GM18508 (cell line): ENCODE data around the gene ATG14.
"Not testable (repeated sequence)": the region's sequence is repeated elsewhere in the genome, so short reads cannot be mapped to it uniquely, and the experiment has no call there.

ENCODE experiments used
- ATAC-seq: cut with Tn5 transposase; IDR thresholded peaks from one replicate; pipeline ENCODE4 v1.9.1; 2021; ENCODE audit warnings: moderate number of reproducible peaks; ENCODE audit not compliant: insufficient read depth, unreplicated experiment

Gene ATG14

DNA sequence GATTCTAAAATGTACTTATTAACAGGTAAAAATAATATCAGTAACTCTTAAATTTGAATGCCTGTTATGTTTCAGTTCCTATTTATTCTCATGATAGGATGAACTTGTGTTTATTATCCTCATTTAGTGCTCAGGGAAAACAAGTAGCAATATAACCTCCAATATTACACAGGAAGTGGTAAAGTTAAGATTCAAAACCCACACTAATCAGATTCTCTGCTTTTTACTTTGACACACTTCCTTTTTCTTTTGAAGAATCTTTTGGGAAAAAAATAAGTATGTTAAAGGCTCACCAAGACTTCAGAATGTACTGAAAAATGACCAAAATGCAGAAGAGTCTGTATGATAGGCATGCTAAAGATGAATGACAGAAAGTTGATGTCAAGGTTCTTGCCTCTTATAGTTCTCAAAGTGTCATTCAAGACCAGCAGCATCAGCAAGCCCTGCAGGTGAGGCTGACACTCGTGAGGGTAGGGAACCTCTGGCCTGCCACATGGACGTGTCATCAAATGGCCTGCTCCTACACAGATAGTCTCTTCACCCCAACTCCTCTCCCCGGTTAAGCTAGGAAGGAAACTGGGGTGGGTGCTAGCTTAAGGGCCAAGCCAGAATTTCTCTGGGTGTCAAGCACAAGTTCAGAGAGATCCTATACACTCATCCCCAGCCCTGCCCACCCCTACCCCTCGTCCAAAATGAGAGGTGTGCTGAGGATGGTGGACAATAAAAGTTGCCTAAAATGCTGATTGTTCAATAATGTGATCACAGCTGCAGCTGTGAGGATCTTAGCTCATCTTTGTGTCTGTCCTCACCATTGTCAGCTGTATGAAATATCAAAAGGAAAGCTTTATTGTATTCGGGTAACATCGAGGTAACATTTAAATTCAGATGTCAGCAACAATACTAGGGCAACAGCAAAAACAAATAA, 22.5 kb upstream of the ATG14 start:
- ATAC-seq = no peak

DNA sequence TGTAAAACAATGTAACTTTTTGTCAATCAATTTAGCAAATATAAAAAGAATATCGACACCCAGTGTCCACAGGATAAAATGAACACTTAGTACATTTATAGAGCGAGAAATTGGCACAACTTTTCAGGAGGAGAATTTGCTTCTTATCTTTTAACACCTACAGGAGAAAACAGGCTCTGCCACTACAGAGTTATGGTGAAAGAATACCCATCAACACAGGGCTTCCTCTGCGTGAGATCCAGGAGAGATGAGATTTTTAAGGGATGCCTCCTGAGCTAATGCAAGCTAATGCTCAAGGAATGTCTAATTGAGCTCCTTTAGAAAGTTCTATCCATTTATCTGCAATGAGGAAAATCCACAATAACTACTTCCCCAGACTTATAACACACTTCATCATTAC, 21.0 kb upstream of the ATG14 start:
- ATAC-seq = no peak

DNA sequence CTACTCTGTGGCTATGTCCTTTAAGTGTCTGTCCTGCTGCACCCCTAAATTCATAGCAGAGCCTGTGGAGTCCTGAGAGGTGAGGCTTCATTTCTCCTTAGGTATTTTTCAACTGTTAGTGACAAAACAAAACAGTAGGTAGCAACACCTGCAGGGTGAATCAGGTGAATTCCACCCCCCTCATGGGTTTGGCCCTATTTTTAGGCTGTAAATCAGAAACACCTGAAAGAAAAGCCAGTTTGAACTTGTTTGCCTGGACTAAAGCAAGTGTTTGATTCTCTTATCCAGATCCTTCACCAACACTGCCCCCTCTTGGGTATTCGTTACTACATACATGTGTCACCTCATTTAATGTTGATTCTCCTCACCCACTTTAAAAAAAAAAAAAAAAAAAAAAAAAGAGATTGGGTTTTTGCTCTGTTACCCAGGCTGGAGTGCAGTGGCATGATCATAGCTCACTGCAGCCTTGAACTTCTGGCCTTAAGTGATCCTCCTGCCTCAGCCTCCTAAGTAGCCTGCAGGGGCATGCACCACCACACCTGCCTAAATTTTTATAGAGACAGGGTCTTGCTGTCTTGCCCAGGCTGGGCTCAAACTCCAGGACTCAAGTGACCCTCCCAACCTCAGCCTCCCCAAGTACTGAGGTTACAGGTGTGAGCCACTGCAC, 18.5 kb upstream of the ATG14 start:
- ATAC-seq = no peak

DNA sequence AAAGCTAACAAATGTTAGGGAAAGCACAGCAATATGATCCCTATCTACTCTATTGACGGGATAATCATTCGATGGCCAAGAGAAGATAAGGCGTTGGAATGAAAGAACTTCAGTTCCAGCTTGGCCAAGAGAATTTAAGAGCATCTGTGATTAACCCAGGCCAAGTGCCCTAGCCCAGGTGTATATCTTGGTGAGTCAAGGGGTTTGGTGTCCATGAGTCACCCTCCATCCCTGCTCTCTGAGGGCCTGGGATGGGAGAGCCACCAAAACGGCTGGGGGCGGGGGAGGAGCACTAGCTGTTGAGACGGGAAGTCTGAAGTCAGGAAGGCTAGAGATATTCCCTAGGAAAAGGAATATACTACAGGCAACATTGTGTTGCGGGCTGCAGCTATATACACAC, 15.8 kb upstream of the ATG14 start:
- ATAC-seq = no peak

DNA sequence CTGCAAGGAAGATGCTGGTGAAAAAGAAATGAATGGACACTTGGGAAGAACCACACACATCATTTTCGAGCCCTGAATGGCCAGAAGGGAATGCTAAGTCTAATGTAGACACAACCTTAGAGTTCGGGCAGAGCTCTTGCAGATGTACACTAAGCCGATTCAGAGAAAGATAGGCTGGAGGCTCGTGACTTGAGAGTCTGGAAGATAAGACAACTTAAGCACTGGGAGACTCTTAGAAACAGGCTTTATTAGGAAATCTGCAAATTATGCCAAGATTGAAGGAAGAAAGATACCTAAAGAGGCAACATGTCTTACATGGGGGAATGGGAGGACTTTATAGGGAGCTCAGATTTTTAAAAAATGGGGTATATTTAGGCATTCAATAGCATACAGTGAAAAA, 15.3 kb upstream of the ATG14 start:
- ATAC-seq = no peak

DNA sequence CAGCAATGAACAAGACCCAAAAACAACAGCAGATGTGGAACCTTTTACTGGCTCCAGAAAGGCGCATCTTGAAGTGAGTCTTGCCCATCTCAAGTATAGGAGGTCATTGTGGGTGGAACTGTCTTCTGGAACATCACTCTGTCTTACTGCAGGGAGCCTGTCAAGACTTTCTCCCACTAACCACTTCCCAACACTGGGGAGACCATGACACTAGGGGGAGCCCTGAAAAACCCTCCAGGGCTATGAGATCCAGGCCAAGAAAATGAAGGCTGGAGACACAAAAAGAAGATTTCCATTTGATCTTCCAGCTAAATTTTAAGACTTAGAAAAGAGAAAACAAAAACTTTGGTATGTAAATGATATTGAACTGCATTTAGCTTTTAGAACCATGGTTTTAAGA, 13.5 kb upstream of the ATG14 start:
- no peak for ATAC-seq

DNA sequence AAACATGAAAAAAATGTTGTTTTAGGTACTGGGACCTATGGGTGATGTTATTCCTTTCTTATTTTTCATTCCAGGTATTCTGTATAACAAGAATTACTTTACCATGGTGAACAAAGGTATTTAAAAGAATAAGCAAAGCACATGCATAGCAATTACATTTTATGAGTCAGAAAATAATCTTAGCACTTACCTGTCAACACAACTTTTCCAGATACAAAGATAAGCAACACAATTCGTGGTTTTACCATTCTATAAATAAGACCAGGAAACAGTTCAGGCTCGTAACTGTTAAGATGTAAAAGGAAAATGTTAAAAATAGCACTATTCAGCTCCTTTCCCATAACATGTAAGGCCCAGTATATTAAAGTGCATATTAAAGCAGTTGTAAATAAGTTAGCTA, 12.3 kb upstream of the ATG14 start:
- ATAC-seq = no peak

DNA sequence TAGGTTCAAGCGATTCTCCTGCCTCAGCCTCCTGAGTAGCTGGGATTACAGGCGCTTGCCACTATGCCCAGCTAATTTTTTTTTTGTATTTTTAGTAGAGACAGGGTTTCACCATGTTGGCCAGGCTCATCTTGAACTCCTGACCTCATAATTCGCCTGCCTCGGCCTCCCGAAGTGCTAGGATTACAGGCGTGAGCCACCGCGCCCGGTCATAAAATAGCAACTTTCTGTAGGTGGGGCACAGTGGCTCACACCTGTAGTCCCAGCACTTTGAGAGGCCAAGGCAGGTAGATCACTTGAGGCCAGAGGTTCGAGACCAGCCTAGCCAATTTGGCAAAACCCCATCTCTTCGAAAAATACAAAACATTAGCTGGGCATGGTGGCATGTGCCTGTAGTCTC, 10.7 kb upstream of the ATG14 start:
- ATAC-seq = not testable (repeated sequence)

DNA sequence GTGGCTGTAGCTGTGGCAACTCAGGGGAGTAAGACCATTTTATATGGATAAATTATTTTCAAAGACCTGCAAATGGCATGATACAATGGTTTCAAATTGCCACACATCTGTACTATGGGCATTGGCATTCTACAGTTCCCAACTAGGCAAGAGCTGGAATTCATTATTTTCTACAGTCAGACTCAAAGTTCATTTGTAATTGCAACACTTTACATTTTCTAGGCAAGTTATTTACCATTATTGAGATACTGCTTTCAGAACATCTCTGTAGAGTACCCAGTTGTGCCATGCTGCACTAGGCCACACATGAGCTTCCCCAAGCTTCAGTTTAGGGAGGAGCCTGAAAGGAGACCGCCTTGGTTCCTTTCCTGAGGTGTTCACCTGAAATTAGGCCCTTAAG, 8.0 kb upstream of the ATG14 start:
- no peak for ATAC-seq

DNA sequence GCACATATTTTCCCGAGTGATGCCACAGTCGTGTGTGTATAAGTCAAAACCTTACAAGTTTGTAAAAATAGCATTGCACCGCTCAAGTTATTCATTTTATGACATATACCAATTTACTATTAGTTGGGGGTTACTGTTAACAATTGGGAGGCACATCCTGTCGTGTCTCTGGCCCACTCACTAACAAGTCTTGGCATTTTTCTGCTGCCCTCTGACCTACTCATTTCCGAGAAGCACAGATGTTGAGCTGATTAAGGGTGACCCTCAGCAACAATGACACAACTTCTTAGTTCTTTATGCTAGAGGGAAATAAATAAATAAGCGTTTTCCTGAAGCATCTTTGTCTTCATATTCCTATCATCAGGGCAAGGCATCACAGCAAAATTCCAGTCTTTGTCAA, 6.8 kb upstream of the ATG14 start:
- no peak for ATAC-seq

DNA sequence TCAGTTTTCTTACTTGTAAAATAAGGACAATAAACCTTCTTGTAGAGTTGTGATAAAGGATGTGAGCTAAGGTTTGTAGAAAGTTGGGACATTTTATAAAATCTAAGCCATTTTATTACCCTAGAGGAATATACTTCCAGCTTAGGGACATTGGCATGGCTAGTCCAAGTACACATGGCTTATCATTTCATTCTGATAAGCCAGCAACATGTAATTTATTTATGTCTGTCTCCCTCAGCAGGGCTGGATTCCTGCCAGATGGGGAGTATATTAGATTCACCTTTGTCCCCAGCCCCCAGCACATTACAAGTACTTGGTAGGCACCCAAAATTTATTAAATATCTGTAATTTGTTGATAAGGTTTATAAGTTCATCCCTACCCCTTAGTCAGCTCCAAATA, 6.3 kb upstream of the ATG14 start:
- no peak for ATAC-seq

DNA sequence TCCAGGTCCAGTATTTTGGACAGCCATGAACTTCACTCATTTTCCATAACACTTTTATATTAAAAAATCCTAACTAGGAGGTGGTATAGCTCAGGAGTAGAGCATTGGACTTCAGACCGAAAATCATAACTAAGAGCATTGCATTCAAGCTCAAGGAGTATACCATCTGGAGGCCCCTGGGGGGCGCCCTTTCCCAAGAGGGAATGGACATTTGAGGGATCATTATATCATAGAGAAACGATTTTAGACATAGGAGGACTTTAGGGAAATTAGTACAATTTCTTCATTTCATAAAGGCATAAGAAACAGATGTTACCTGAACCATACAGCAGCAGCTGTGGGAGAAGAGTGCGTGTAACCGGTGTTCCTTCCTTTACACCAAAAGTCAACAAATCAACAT, 5.2 kb upstream of the ATG14 start:
- ATAC-seq = no peak

DNA sequence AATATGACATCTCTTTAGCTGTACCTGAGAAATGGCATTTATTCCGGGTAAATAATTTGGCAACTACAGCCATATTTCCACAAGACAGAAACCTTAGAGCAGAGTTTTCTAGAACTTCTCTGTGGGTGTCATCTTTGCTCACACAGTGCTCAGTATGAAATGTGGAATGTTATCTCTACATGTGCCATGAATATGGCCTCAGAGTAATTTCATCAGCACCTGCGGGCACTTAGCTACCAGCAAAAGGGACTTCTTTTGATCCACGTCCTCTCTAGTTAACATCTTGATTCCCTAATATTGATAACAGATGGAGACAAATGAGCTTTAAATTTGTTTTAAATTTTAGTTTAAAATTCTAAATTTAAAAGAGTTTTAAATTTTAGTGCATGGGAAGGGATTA, 2.9 kb upstream of the ATG14 start:
- no peak for ATAC-seq

DNA sequence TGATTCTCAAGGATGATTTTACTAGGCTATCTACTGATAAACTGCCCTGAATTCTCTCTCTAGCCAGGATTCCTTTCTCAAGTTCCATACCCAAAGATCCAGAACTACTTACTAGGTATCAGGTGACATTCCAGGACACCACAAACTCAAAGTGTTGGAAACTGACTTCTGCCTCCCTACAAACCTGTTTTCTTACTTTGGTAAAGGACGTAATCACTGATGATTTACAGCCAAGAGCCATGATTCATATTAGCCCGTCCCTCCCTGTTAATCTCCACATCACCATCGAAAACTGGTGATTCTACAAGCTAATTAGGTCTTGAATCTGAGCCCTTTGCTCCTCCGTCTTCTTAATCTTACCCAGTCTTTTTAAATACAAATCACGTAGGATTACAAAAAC, 1.0 kb upstream of the ATG14 start:
- no peak for ATAC-seq

DNA sequence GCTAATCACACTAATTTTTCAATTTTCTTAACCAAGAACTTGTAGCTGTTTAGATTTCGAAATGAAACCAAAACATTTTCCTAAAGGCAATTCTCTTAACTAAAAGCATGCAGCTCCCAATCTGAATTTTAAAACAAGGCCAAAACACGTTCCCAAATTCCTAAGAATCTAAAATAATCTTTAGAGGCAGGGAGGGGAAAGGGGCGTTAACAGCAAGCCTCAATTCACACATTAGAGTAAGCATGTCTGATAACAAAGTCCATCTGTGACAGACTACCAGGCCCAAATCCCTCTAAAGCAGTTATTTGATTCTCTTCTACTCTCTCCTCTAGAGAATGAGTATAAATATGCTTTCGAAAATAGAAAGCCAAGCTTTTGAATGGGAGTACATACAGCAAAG, 754 bp downstream of the ATG14 start:
- ATAC-seq = no peak

DNA sequence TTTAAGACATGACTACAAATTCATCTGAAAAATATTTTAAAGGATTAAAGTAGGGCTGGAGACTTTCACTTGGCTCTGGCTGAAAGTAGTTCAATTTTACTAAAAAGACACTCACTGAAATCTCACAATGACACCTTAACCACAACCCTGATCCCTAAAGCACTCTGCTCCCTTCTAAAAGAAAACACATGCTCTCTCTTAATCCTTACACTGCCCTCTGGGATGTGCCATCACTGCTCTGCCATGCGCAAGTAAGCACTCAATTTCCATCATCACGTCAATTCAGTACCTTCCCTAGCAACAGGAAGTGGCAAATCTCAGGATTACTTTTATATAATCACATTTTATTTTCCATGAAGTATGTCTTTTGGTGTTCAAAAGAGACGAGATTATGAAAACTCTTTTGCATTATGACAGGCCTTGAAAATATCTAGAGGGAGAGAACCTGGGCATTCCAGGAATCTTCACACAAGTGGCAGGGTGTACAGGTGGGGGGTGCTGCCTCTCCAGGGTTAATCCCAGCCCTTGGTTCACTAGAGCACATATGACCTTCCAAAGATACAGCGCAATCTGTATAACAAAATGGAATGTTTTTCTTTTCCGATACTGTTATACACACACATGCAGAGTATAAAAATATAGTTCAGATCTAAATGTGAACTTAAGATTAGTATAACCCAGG, 7.3 kb downstream of the ATG14 start:
- no peak for ATAC-seq

DNA sequence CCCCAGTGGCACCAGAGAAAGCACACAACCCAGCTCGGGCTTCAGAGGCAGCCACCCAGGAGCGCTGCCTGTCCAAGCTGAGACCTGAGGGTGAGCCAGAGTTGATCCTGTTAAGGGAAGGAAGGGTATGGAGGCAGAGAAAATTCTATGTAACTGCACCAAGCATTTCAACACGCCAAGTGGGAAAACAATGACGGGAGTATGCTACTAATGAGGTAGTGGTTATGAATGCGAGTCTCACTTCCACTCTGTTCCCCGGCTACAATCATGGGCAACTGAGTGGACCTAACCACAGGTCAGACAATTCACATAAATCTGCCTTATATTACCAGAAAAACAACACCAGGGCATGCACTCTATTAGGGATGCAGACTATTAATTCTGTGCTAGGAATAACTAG, 9.9 kb downstream of the ATG14 start:
- no peak for ATAC-seq

DNA sequence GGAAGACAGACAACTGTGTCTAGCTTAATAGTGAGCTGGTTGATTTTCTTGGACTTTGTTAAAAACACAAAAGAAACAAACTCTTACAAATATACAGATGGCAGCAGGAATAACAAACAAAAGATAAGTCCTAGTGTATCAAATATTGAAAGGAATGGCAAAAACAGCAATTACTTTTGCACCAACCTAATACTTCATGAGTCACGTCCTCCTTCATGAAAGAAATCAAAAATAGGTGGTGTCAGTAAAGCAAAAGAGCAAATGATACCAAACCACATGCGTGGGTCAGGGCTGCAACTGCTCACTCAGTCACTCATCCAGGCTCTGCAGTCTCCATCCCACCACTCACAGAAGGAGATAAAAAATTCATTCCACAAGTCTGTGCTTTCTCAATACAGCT, 11.8 kb downstream of the ATG14 start:
- ATAC-seq = no peak

DNA sequence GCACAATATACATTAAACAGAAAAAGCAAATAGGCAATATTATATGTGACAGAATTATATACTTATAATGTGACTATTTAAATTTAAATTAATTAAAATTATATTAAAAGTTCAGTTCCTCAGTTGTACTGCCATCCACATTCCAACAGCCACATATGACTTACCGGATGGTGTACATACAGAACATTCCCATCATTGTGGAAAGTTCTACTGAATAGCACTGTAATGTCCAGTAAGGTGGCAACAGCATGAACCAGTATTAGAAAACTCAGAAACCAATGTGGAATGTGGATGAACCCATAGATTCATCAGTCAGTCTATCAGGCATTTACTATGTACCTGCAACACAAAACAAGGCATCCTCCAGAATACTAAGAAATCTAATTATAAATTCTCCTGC, 12.4 kb downstream of the ATG14 start:
- ATAC-seq = no peak

DNA sequence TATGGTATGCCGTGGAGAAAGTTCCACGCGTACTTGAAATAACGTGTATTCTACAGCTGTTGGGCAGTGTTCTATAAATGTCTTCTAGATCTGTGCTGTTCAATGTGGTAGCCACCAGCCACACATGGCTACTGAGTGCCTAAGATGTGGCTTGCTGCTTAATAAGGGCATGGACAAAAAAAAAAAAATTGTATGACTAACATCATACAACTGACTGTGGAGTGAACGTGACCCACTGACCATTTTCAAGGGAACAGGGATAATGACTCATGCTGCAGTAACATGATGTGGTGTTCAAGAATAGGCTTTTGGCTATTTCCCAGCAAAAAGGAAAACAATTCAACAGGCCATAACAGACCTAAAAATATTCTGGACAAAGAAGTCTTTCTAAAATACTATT, 13.0 kb downstream of the ATG14 start:
- ATAC-seq = no peak

DNA sequence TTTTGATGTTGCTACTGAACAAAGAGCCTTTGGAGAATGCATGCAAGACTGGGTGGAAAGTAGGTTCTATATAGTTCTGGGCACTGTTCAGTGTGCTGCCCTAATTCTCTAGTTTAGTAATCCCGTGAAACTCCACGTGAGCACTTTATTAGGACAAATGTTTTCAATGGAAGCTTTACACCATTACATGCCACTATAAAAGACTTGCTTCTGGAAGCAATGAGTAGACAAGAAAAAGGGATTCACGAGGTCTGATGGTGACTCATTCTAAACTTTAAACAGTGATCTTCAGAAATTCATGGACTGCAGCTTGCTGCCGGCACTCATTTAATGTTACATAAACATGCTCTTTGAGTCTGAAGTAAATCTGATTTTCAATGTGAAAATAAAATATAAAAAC, 22.3 kb downstream of the ATG14 start:
- ATAC-seq = no peak
